B cell (primary cell): ENCODE measurements around the gene ARHGAP18. TPM values are rescaled to one million over a fixed set of nuclear protein-coding genes. Genes with fewer than 3 reads are reported as not detected.

Source experiments
- ATAC-seq: fragments of 200-7000 bp; cut with Tn5 transposase; one replicate; pipeline ENCODE4 v1.10.0; 2021; ENCODE audit warnings: low read depth, mild to moderate bottlenecking, moderate number of reproducible peaks, moderate library complexity
- CTCF ChIA-PET: fragments of 350-600 bp; sonication (Branson Sonifier 250); formaldehyde crosslinking; loops from one replicate; lab custom pipeline; 2021; ENCODE audit warnings: antibody characterized with exemption, inconsistent platforms; lab: Charles Lee
- POLR2A ChIA-PET: fragments of 350-600 bp; sonication (Branson Sonifier 250); formaldehyde crosslinking; loops from one replicate; lab custom pipeline; 2021; ENCODE audit warnings: antibody characterized with exemption; lab: Charles Lee
- DNase-seq: peaks from one replicate; pipeline ENCODE4 v3.0.0; 2013
- H2AFZ ChIP-seq: 2 replicates; pipeline ENCODE4 v1.6.1; 2012; ENCODE audit warnings: mild to moderate bottlenecking, low read depth, low read length; ENCODE audit not compliant: insufficient read depth, poor library complexity, severe bottlenecking
- H3K27ac ChIP-seq, 2 donors: 1 replicate in 1 of 2; 2 replicates in 1 of 2; pipeline ENCODE4 v1.5.1; 2012 to 2013; ENCODE audit warnings: low read length in 2 of 2, mild to moderate bottlenecking in 2 of 2, moderate library complexity in 1 of 2
- H3K27me3 ChIP-seq, 4 experiments: fragments of 200-600 bp in 1 of 4; sonication (generic) in 1 of 4; replicated peaks in 1 of 4; 1 replicate in 2 of 4; 2 replicates in 2 of 4; pipeline versions ENCODE4 v1.6.1 to v1.7.0; 2013 to 2016; ENCODE audit warnings: low read length in 3 of 4, mild to moderate bottlenecking in 2 of 4, mixed read lengths in 1 of 4, moderate library complexity in 1 of 4; ENCODE audit not compliant: insufficient read depth in 4 of 4, control insufficient read depth in 3 of 4; ENCODE audit errors: control extremely low read depth in 1 of 4
- H3K36me3 ChIP-seq, 2 experiments: replicated peaks in 1 of 2; 1 replicate in 1 of 2; 2 replicates in 1 of 2; pipeline versions ENCODE4 v1.6.1 to v1.7.1; 2013; ENCODE audit warnings: low read length in 1 of 2; ENCODE audit not compliant: insufficient read depth in 2 of 2, control insufficient read depth in 1 of 2; ENCODE audit errors: control extremely low read depth in 1 of 2, extremely low read depth in 1 of 2
- H3K4me1 ChIP-seq, 2 donors: fragments of 200-600 bp in 1 of 2; sonication (generic) in 1 of 2; 1 replicate in 1 of 2; 2 replicates in 1 of 2; pipeline versions ENCODE4 v1.5.1 to v1.6.1; 2013 to 2017; ENCODE audit warnings: low read length in 2 of 2; ENCODE audit not compliant: control insufficient read depth in 2 of 2, insufficient read depth in 2 of 2
- H3K4me2 ChIP-seq: replicated peaks from 2 replicates; pipeline ENCODE3; 2012; ENCODE audit warnings: mild to moderate bottlenecking, low read depth, low read length; ENCODE audit not compliant: poor library complexity, severe bottlenecking
- H3K4me3 ChIP-seq, 5 experiments: fragments of 200-600 bp in 1 of 5; sonication (generic) in 1 of 5; 1 replicate in 3 of 5; 2 replicates in 2 of 5; pipeline versions ENCODE4 v1.5.1 to v1.7.0; 2011 to 2016; ENCODE audit warnings: low read length in 4 of 5, mild to moderate bottlenecking in 4 of 5, low read depth in 2 of 5, control low read depth in 1 of 5, moderate library complexity in 1 of 5; ENCODE audit not compliant: insufficient read depth in 1 of 5; ENCODE audit errors: control extremely low read depth in 1 of 5, extremely low read depth in 1 of 5
- H3K79me2 ChIP-seq: fragments of 200-600 bp; sonication (generic); one replicate; pipeline ENCODE4 v1.6.0; 2016; ENCODE audit warnings: low read length; ENCODE audit not compliant: control insufficient read depth, insufficient read depth
- H3K9ac ChIP-seq: fragments of 200-600 bp; sonication (generic); 2 replicates; pipeline ENCODE4 v1.6.1; 2017; ENCODE audit warnings: mild to moderate bottlenecking, low read length, moderate library complexity
- H3K9me3 ChIP-seq, 3 donors: one replicate each; pipeline versions ENCODE4 v1.6.1 to v1.7.1; 2013; ENCODE audit warnings: low read length in 2 of 3; ENCODE audit not compliant: control insufficient read depth in 2 of 3, insufficient read depth in 1 of 3; ENCODE audit errors: control extremely low read depth in 1 of 3
- H4K20me1 ChIP-seq: 2 replicates; pipeline ENCODE4 v1.6.0; 2012; ENCODE audit warnings: mild to moderate bottlenecking, low read length; ENCODE audit not compliant: insufficient read depth, control insufficient read depth, poor library complexity, severe bottlenecking
- H3K27ac Mint-ChIP-seq: one replicate; pipeline ENCODE4 v1.8.0; 2021; ENCODE audit warnings: mixed read lengths
- H3K27me3 Mint-ChIP-seq: one replicate; pipeline ENCODE4 v1.8.0; 2021; ENCODE audit warnings: mixed read lengths
- H3K4me1 Mint-ChIP-seq: one replicate; pipeline ENCODE4 v1.8.0; 2021; ENCODE audit warnings: mixed read lengths
- H3K4me3 Mint-ChIP-seq: one replicate; pipeline ENCODE4 v1.8.0; 2021; ENCODE audit warnings: mixed read lengths
- H3K9me3 Mint-ChIP-seq: one replicate; pipeline ENCODE4 v1.8.0; 2022; ENCODE audit warnings: mixed read lengths; ENCODE audit not compliant: insufficient read depth
- EZH2 ChIP-seq: IDR thresholded peaks from 2 replicates; pipeline ENCODE4 v1.6.1; 2012; ENCODE audit warnings: borderline replicate concordance, low read depth, mild to moderate bottlenecking, moderate library complexity, low read length; ENCODE audit not compliant: insufficient read depth, poor library complexity, severe bottlenecking
- WGBS: methylation state at CpG from one replicate; pipeline ENCODE4 v1.1.5; 2013; ENCODE audit warnings: missing lambda C conversion rate; ENCODE audit not compliant: insufficient coverage; 5-methylcytosine and 5-hydroxymethylcytosine counted together
- intact Hi-C: fragments of 100-400 bp; cut with micrococcal nuclease; formaldehyde crosslinking; loops from one replicate; pipeline ENCODE4 v1.10.0; 2022
- polyA plus RNA-seq: library from polyadenylated mRNA; depleted of rRNA; stranded (reverse); fragments of >200 nt; gene quantifications from 2 replicates; pipeline ENCODE4 v1.2.3, GENCODE V29; 2012
- total RNA-seq, 2 donors: library from RNA; stranded (reverse); fragments of 120-200 nt in 1 of 2; gene quantifications; 1 replicate in 1 of 2; 2 replicates in 1 of 2; pipeline versions ENCODE4 v1.2.3 to v1.2.4, GENCODE V29; 2013 to 2022
- TF ChIP-seq, protein P1 (sequence below): fragments of 200-600 bp; IDR thresholded peaks from one replicate; pipeline ENCODE4 v1.8.0; 2022; ENCODE audit warnings: antibody characterized with exemption, mild to moderate bottlenecking

The ARHGAP18 gene
- total and polyA plus RNA-seq, 2 donors (not counting 1 experiment from before 2014, with no cell fraction given): 0.95 to 3.9 TPM

DNA sequence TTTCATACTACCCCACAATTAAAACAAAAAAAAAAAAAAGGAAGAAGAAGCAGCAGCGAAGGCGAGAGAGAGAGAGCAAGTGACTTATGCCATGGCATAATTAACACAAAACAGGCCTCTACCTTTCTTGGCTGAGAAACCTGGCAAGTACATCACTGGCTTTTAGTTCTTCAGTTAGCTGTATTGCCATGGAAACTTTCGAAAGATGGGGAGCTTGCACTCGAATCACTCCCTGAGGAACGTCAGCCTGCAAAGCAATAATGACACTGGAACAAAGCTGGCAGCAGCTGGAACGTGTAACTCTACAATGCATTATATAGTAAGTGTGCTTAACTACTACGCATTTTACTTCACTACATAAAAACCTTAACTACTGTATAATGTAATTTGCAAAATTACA is 126.1 kb downstream of the ARHGAP18 start:
- no peak overlapping the region for H3K4me2 ChIP-seq
- Mint-ChIP-seq H3K4me3 (no peak overlapping the region), H3K4me1 (no peaks in the 10 kb centered on the region), H3K27me3 (no peaks in the 10 kb centered on the region), H3K27ac (no peak overlapping the region), H3K9me3 (no peaks in the 10 kb centered on the region)
- H3K27ac ChIP-seq: no peak overlapping the region
- no peaks in the 10 kb centered on the region for H3K27me3 ChIP-seq
- 91% methylated on average over 2 of the region's 7 CpGs for WGBS
- no peak for TF ChIP-seq EZH2
- TF ChIP-seq, protein P1, sequence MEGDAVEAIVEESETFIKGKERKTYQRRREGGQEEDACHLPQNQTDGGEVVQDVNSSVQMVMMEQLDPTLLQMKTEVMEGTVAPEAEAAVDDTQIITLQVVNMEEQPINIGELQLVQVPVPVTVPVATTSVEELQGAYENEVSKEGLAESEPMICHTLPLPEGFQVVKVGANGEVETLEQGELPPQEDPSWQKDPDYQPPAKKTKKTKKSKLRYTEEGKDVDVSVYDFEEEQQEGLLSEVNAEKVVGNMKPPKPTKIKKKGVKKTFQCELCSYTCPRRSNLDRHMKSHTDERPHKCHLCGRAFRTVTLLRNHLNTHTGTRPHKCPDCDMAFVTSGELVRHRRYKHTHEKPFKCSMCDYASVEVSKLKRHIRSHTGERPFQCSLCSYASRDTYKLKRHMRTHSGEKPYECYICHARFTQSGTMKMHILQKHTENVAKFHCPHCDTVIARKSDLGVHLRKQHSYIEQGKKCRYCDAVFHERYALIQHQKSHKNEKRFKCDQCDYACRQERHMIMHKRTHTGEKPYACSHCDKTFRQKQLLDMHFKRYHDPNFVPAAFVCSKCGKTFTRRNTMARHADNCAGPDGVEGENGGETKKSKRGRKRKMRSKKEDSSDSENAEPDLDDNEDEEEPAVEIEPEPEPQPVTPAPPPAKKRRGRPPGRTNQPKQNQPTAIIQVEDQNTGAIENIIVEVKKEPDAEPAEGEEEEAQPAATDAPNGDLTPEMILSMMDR: no peak
- H3K36me3 ChIP-seq: no peaks in the 10 kb centered on the region
- H3K9ac ChIP-seq: no peak overlapping the region
- ATAC-seq (no peak), DNase-seq (no peak)
- ChIA-PET CTCF (interaction anchor here (0.6 to 0.9 kb wide), 2 partner anchors 14 to 331 kb away, joined by 3 to 4 read pairs; no protein-coding TSS in a partner anchor), POLR2A (interaction anchor here (0.7 kb wide), 1 partner anchor 13 kb away, joined by 5 read pairs; no protein-coding TSS in a partner anchor)
- no peaks in the 10 kb centered on the region for H3K9me3 ChIP-seq
- no peaks in the 10 kb centered on the region for H3K4me1 ChIP-seq
- H2AFZ ChIP-seq: no peak overlapping the region
- no peaks in the 10 kb centered on the region for H4K20me1 ChIP-seq
- no peaks in the 10 kb centered on the region for H3K79me2 ChIP-seq
- no peak overlapping the region for H3K4me3 ChIP-seq
- intact Hi-C loops: no loop called here

DNA sequence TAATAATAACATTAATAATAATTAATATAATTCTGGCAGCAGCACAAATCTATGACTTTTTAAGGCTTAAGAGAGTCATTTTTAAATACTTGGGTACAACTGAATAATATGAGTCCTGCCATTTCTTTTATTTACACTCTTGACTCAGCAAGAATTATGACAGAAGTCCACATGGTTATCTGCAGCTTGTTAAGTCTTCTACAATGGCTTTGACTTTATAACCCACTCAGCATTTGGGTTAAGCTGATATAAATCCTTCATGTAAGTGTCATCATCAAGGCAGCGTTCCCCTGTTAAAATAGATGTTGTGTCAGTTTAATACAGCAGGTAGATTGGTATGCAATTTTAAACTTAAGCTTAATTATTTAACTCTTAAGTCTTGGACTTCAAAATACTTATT is 131.7 kb downstream of the ARHGAP18 start:
- no peaks in the 10 kb centered on the region for H3K27me3 Mint-ChIP-seq
- no peak overlapping the region for H3K4me3 ChIP-seq
- H3K9ac ChIP-seq: no peak overlapping the region
- no peak for TF ChIP-seq EZH2
- TF ChIP-seq, protein P1: no peak
- H3K4me1 ChIP-seq: peaks cover 0 to 6% of the 10 kb centered on the region in 2 donors
- ATAC-seq (no peak), DNase-seq (no peak)
- no peak overlapping the region for H3K27ac ChIP-seq
- ChIA-PET POLR2A (no interaction called here), CTCF (interaction anchor here (0.7 to 1.6 kb wide), 6 partner anchors 13 to 153 kb away, joined by 3 to 4 read pairs (median 3); no protein-coding TSS in a partner anchor)
- H2AFZ ChIP-seq: no peak overlapping the region
- intact Hi-C loops: loop anchor here (5.0 to 10.0 kb wide), 2 partner anchors 851 to 1844 kb away; no protein-coding TSS in a partner anchor
- no peaks in the 10 kb centered on the region for H3K9me3 ChIP-seq
- no peaks in the 10 kb centered on the region for H3K9me3 Mint-ChIP-seq
- no peak overlapping the region for H3K4me3 Mint-ChIP-seq
- H3K4me1 Mint-ChIP-seq: peaks cover 8% of the 10 kb centered on the region
- no peaks in the 10 kb centered on the region for H3K79me2 ChIP-seq
- H3K27me3 ChIP-seq: no peaks in the 10 kb centered on the region
- no peak overlapping the region for H3K4me2 ChIP-seq
- no peak overlapping the region for H3K27ac Mint-ChIP-seq
- no CpG with 5 or more reads among the region's 1 CpG for WGBS
- no peaks in the 10 kb centered on the region for H3K36me3 ChIP-seq
- no peaks in the 10 kb centered on the region for H4K20me1 ChIP-seq
